ENCODE results near the gene SPP2. TPM values are rescaled to one million over a fixed set of nuclear protein-coding genes. Genes with fewer than 3 reads are reported as not detected.

SPP2 gene
- not detected for total RNA-seq

GRCh38 chr2:234050455-234051135 is at the start of gene SPP2:
SPP2 (plus strand) TSS chr2:234050702; CDS start chr2:234050787, 85 bp downstream.
- Histone ChIP-seq H3K4me1 (ENCODE audit: insufficient read depth, low read length) (no peaks in the 10 kb centered on the region), H3K9me3 (ENCODE audit: low read depth, low read length) (no peaks in the 10 kb centered on the region), H3K27me3 (ENCODE audit: insufficient read depth, low read length) (no peaks in the 10 kb centered on the region), H3K4me3 (ENCODE audit: low read length) (no peak within 1 kb of the TSS)

- H3K4me3 ChIP-seq (ENCODE audit: low read length), result no peak overlapping the region
- no peaks in the 10 kb centered on the region for H3K27me3 ChIP-seq (ENCODE audit: insufficient read depth, low read length)
- H3K4me1 ChIP-seq (ENCODE audit: insufficient read depth, low read length), result peaks cover 23% of the 10 kb centered on the region
- no peaks in the 10 kb centered on the region for H3K9me3 ChIP-seq (ENCODE audit: low read depth, low read length)
These were observed 48.9 kb upstream of the SPP2 start for GRCh38 chr2:234001380-234002160.

- H3K9me3 ChIP-seq (ENCODE audit: low read depth, low read length), result no peaks in the 10 kb centered on the region
- H3K4me3 ChIP-seq (ENCODE audit: low read length), result no peak overlapping the region
- H3K27me3 ChIP-seq (ENCODE audit: insufficient read depth, low read length), result no peaks in the 10 kb centered on the region
- H3K4me1 ChIP-seq (ENCODE audit: insufficient read depth, low read length), result peaks cover 23% of the 10 kb centered on the region
These were observed 48.2 kb upstream of the SPP2 start for GRCh38 chr2:234002281-234002680.

DNA sequence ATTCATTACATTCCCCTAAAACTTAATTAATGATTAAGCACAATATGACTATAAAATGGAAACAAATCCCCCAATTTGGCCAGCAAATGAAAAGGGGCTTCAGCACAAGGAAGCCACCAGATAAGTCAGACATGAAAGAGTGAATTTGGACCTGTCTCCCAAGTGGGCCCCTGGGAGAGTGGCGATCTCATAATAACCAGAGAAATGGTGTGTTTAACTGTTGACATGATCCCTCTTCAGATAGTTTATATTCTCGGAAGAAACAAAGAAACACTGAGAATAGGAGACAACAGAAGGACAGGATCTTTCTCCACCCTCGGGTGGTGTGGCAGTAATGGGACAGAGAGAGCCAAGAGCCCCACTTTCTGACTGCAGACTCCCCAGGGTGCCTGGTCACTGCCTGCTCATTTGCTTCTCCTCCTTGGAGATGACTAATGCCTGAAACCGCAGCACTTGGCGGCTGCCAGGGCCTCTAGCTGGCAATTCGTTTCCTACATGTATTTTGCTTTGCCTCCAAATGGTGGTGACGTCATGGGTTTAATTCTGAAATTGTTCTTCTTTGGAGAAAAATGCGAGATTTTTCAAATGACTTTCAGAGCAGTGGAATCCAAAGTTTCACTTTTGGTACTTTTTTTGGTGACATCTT is 46.4 kb upstream of the SPP2 start:
- Histone ChIP-seq H3K27me3 (ENCODE audit: insufficient read depth, low read length) (no peaks in the 10 kb centered on the region), H3K9me3 (ENCODE audit: low read depth, low read length) (no peaks in the 10 kb centered on the region), H3K4me1 (ENCODE audit: insufficient read depth, low read length) (peaks cover 23% of the 10 kb centered on the region), H3K4me3 (ENCODE audit: low read length) (no peak overlapping the region)

- Histone ChIP-seq H3K9me3 (ENCODE audit: low read depth, low read length) (no peaks in the 10 kb centered on the region), H3K4me1 (ENCODE audit: insufficient read depth, low read length) (peaks cover 17% of the 10 kb centered on the region), H3K27me3 (ENCODE audit: insufficient read depth, low read length) (no peaks in the 10 kb centered on the region), H3K4me3 (ENCODE audit: low read length) (no peak overlapping the region)
These were observed 45.4 kb upstream of the SPP2 start for GRCh38 chr2:234005126-234005525.

- H3K27me3 ChIP-seq (ENCODE audit: insufficient read depth, low read length), result no peaks in the 10 kb centered on the region
- no peaks in the 10 kb centered on the region for H3K9me3 ChIP-seq (ENCODE audit: low read depth, low read length)
- no peak overlapping the region for H3K4me3 ChIP-seq (ENCODE audit: low read length)
- peaks cover 8% of the 10 kb centered on the region for H3K4me1 ChIP-seq (ENCODE audit: insufficient read depth, low read length)
These were observed 44.0 kb upstream of the SPP2 start for GRCh38 chr2:234006501-234006900.

DNA sequence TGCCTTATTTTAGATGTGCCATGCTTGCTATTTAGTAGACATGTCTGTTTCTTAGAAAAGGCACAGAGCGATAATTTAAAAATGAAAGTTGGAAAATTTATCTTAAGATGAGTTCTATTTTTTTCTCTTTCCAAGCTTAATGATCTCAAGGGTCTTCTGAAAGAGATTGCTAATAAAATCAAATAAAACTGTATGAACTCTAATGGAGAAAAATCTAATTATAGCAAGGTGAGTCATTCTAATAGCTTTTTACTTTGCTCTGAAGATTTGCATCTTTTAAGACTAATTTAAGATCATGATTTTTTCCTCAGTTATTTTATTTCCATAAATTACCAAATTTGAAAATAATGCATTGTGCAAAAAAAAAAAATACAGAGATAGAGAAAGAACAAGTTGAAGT is 36.1 kb upstream of the SPP2 start:
- Histone ChIP-seq H3K4me3 (ENCODE audit: low read length) (no peak overlapping the region), H3K4me1 (ENCODE audit: insufficient read depth, low read length) (no peaks in the 10 kb centered on the region), H3K27me3 (ENCODE audit: insufficient read depth, low read length) (peaks cover 12% of the 10 kb centered on the region), H3K9me3 (ENCODE audit: low read depth, low read length) (no peaks in the 10 kb centered on the region)

DNA sequence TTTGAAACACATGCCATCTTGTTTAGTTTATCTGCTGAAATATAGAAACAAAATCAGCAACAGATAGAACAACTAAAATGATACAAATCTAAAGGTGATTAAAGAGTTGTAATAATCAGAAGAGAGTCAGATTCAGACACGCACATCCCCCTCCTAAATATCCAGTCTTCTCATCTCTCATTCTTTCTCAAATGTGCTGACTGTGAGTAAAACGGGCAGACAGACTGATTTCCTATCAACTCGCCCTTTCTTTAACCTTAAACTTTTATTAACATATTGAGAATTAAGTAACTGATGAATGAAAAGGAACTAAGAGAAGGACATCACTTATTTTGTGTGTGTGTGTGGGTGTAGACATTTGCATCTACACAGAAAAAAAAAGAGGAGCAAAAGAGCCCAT is 34.6 kb upstream of the SPP2 start:
- no peak overlapping the region for H3K4me3 ChIP-seq (ENCODE audit: low read length)
- H3K9me3 ChIP-seq (ENCODE audit: low read depth, low read length), result no peaks in the 10 kb centered on the region
- no peaks in the 10 kb centered on the region for H3K4me1 ChIP-seq (ENCODE audit: insufficient read depth, low read length)
- peaks cover 12% of the 10 kb centered on the region for H3K27me3 ChIP-seq (ENCODE audit: insufficient read depth, low read length)

DNA sequence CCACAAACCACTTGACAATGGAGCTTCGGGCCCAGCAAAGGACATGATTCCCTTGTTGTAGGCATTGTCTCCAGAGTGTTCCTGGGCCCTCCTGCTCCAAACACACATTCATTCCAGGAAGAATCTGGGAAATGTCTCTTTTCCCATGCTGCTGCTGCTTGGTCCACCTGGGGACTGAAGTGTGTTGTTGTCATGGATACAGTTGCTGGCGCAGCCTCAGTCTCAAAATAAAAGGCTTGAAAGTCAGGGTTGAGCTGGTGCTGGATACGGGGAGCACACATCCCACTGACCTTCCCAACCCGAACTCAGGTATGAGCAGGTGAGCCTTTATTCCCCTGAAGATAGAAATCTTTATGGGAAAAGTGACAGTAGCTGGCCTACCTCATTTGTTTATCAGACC is 30.6 kb upstream of the SPP2 start:
- peaks cover under 1% of the 10 kb centered on the region for H3K4me1 ChIP-seq (ENCODE audit: insufficient read depth, low read length)
- peaks cover 10% of the 10 kb centered on the region for H3K27me3 ChIP-seq (ENCODE audit: insufficient read depth, low read length)
- no peak overlapping the region for H3K4me3 ChIP-seq (ENCODE audit: low read length)
- H3K9me3 ChIP-seq (ENCODE audit: low read depth, low read length), result no peaks in the 10 kb centered on the region

DNA sequence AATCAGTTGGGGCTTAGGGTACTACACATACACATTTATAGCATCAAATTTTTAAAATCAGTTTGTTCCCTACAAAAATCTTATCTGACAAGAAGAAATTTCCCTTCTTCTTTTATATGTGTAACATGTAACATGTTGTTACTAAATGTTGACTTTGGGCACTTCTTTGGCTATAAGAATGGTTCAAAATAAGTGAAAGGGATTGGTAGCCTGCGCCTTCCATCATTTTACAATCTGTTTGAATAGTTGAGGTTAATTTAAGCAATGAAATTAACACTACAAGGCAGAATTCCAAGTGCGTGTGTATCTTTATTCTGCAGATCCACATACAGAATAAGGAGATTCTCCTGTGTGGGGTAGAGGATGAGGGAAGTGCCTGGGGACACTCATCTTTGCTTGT is 30.2 kb upstream of the SPP2 start:
- H3K4me3 ChIP-seq (ENCODE audit: low read length), result no peak overlapping the region
- peaks cover 5% of the 10 kb centered on the region for H3K4me1 ChIP-seq (ENCODE audit: insufficient read depth, low read length)
- H3K9me3 ChIP-seq (ENCODE audit: low read depth, low read length), result no peaks in the 10 kb centered on the region
- peaks cover 7% of the 10 kb centered on the region for H3K27me3 ChIP-seq (ENCODE audit: insufficient read depth, low read length)

DNA sequence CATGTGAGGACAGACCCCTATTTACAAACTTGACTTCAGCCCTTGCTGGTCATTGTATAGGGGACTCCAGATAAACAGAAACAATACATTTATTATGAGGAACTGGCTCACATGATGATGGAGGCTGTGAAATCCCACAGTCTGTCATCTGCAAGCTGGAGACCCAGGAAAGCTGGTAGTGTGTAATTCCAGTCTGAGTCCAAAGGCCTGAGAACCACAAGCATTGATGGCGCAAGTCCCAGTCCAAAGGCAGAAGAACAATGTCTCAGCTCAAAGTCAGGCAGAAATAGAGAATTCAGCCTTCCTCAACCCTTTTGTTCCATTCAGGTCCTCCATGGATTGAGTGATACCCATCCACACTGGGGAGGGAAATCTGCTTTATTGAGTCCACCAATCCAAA is 28.1 kb upstream of the SPP2 start:
- no peak overlapping the region for H3K4me3 ChIP-seq (ENCODE audit: low read length)
- peaks cover 24% of the 10 kb centered on the region for H3K4me1 ChIP-seq (ENCODE audit: insufficient read depth, low read length)
- no peaks in the 10 kb centered on the region for H3K9me3 ChIP-seq (ENCODE audit: low read depth, low read length)
- H3K27me3 ChIP-seq (ENCODE audit: insufficient read depth, low read length), result no peaks in the 10 kb centered on the region

- Histone ChIP-seq H3K9me3 (ENCODE audit: low read depth, low read length) (no peaks in the 10 kb centered on the region), H3K27me3 (ENCODE audit: insufficient read depth, low read length) (no peaks in the 10 kb centered on the region), H3K4me1 (ENCODE audit: insufficient read depth, low read length) (peaks cover 32% of the 10 kb centered on the region), H3K4me3 (ENCODE audit: low read length) (no peak overlapping the region)
These were observed 26.2 kb upstream of the SPP2 start for GRCh38 chr2:234024304-234024703.

GRCh38 chr2:234025466-234025865 is 25.0 kb upstream of the SPP2 start:
- H3K4me1 ChIP-seq (ENCODE audit: insufficient read depth, low read length), result peaks cover 32% of the 10 kb centered on the region
- H3K27me3 ChIP-seq (ENCODE audit: insufficient read depth, low read length), result no peaks in the 10 kb centered on the region
- no peaks in the 10 kb centered on the region for H3K9me3 ChIP-seq (ENCODE audit: low read depth, low read length)
- no peak overlapping the region for H3K4me3 ChIP-seq (ENCODE audit: low read length)

DNA sequence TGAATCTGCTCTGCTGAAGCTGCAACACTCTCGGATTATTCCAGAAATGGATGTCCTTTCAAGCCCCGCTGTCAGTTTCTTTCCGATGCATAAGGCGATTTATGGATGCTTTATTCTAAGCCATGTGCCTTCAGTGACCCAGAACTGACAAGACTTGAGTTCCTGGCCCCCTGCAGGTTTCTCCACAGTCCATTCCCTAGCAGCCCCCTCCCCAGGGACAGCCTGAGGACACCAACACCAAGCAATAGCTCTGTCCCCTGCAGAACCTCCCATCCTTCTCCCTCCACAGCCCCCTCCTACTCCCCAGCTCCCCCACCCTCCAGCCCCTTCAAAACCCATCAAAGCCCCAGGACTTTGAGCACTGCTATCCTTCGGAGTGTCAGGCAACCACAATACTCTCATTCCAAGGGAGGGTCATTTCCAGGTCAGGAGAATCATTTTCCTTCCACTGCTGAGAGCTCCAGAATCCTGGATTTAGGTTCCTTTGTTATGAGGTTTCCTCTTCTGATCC is 24.6 kb upstream of the SPP2 start:
- Histone ChIP-seq H3K4me1 (ENCODE audit: insufficient read depth, low read length) (peaks cover 32% of the 10 kb centered on the region), H3K4me3 (ENCODE audit: low read length) (no peak overlapping the region), H3K9me3 (ENCODE audit: low read depth, low read length) (no peaks in the 10 kb centered on the region), H3K27me3 (ENCODE audit: insufficient read depth, low read length) (no peaks in the 10 kb centered on the region)

GRCh38 chr2:234026693-234027254 is 23.7 kb upstream of the SPP2 start:
- no peaks in the 10 kb centered on the region for H3K27me3 ChIP-seq (ENCODE audit: insufficient read depth, low read length)

More at GRCh38 chr2:234026693-234027254, 23.7 kb upstream of the SPP2 start:
- Histone ChIP-seq H3K9me3 (ENCODE audit: low read depth, low read length) (no peaks in the 10 kb centered on the region), H3K4me3 (ENCODE audit: low read length) (no peak overlapping the region), H3K4me1 (ENCODE audit: insufficient read depth, low read length) (peaks cover 32% of the 10 kb centered on the region)

All from mononuclear cell (primary cell).